GM18499 (cell line): ENCODE results near the gene CD40LG.
A peak's percentile ranks its signal among the peaks of the same experiment; 100 is the strongest.

Experiments
- ATAC-seq: cut with Tn5 transposase; IDR thresholded peaks from one replicate; pipeline ENCODE4 v1.9.1; 2021; ENCODE audit warnings: moderate number of reproducible peaks; ENCODE audit not compliant: insufficient read depth, unreplicated experiment

CD40LG gene

GRCh38 chrX:136691028-136691809 lies 43.3 kb downstream of the CD40LG start:
- no peak for ATAC-seq

GRCh38 chrX:136692271-136692670 lies 44.3 kb downstream of the CD40LG start:
- no peak for ATAC-seq

GRCh38 chrX:136694431-136695087 lies 46.6 kb downstream of the CD40LG start:
- ATAC-seq, result peak; percentile 45

- ATAC-seq, result no peak
Measured at GRCh38 chrX:136697156-136697555, 49.2 kb downstream of the CD40LG start.

GRCh38 chrX:136708348-136708747 lies 60.4 kb downstream of the CD40LG start:
- peak; percentile 45 for ATAC-seq
